HepG2 (cell line): ENCODE measurements around the gene MPZL3. TPM values are rescaled to one million over a fixed set of nuclear protein-coding genes. Genes with fewer than 3 reads are reported as not detected.

Experiments used
- DNMT3B ChIP-seq: conservative IDR thresholded peaks from 2 replicates; pipeline ENCODE4 v1.6.1; 2016; ENCODE audit warnings: missing biosample characterization, control low read depth
- ERF ChIP-seq: IDR thresholded peaks from 2 replicates; pipeline ENCODE4 v1.6.1; 2018; ENCODE audit warnings: missing biosample characterization, missing genetic modification reagents
- HMG20A ChIP-seq: IDR thresholded peaks from 2 replicates; pipeline ENCODE4 v1.6.1; 2016; ENCODE audit warnings: borderline replicate concordance
- HOXD1 ChIP-seq: sonication (generic); formaldehyde crosslinking; IDR thresholded peaks from 2 replicates; pipeline ENCODE4 v1.5.0; 2020; ENCODE audit warnings: missing genetic modification reagents
- MEF2D ChIP-seq: sonication (generic); formaldehyde crosslinking; IDR thresholded peaks from 2 replicates; pipeline ENCODE4 v1.5.1; 2020; ENCODE audit warnings: mild to moderate bottlenecking, missing genetic modification reagents
- MXD1 ChIP-seq: sonication (generic); formaldehyde crosslinking; IDR thresholded peaks from 2 replicates; pipeline ENCODE4 v1.4.0; 2020; ENCODE audit warnings: mild to moderate bottlenecking, missing genetic modification reagents
- NFYB ChIP-seq: sonication (generic); formaldehyde crosslinking; IDR thresholded peaks from 2 replicates; pipeline ENCODE4 v1.4.0; 2020; ENCODE audit warnings: missing genetic modification reagents
- PHB2 ChIP-seq: fragments of 450-650 bp; IDR thresholded peaks from 2 replicates; pipeline ENCODE4 v1.6.1; 2018; ENCODE audit not compliant: partially characterized antibody
- SIX1 ChIP-seq: sonication (generic); formaldehyde crosslinking; IDR thresholded peaks from 2 replicates; pipeline ENCODE4 v1.4.0; 2020; ENCODE audit warnings: missing genetic modification reagents, borderline replicate concordance
- TARDBP ChIP-seq: sonication (generic); formaldehyde crosslinking; IDR thresholded peaks from 2 replicates; pipeline ENCODE4 v1.8.0; 2022; ENCODE audit warnings: mild to moderate bottlenecking, missing genetic modification reagents
- ZBTB39 ChIP-seq: sonication (generic); formaldehyde crosslinking; IDR thresholded peaks from 2 replicates; pipeline ENCODE4 v1.5.0; 2020; ENCODE audit warnings: missing genetic modification reagents
- ZBTB43 ChIP-seq: sonication (generic); formaldehyde crosslinking; conservative IDR thresholded peaks from 2 replicates; pipeline ENCODE4 v1.4.0; 2020; ENCODE audit warnings: missing genetic modification reagents
- ZNF124 ChIP-seq: sonication (generic); formaldehyde crosslinking; IDR thresholded peaks from 2 replicates; pipeline ENCODE4 v1.4.0; 2020; ENCODE audit warnings: missing genetic modification reagents
- ZNF143 ChIP-seq: sonication (generic); formaldehyde crosslinking; IDR thresholded peaks from 2 replicates; pipeline ENCODE4 v1.4.0; 2020; ENCODE audit warnings: missing genetic modification reagents
- ZNF431 ChIP-seq: sonication (generic); formaldehyde crosslinking; IDR thresholded peaks from 2 replicates; pipeline ENCODE4 v1.9.0; 2022; ENCODE audit warnings: missing genetic modification reagents, low read depth, mild to moderate bottlenecking, borderline replicate concordance
- ZNF550 ChIP-seq: sonication (generic); formaldehyde crosslinking; IDR thresholded peaks from 2 replicates; pipeline ENCODE4 v1.4.0; 2020; ENCODE audit warnings: mild to moderate bottlenecking, missing genetic modification reagents, borderline replicate concordance
- ZNF652 ChIP-seq: IDR thresholded peaks from 2 replicates; pipeline ENCODE4 v1.6.1; 2016; ENCODE audit warnings: low read depth, borderline replicate concordance
- ZNF839 ChIP-seq: sonication (generic); formaldehyde crosslinking; IDR thresholded peaks from 2 replicates; pipeline ENCODE4 v1.4.0; 2020; ENCODE audit warnings: missing genetic modification reagents, mild to moderate bottlenecking, borderline replicate concordance
- polyA plus RNA-seq, 8 experiments: library from polyadenylated mRNA; depleted of rRNA in 3 of 8; stranded (reverse) in 7 of 8; unstranded in 1 of 8; fragments of >200 nt; fragmentation: Illumina TruSeq in 4 of 8; extraction: Trizol in 4 of 8; gene quantifications; 2 replicates each; pipeline versions ENCODE4 v1.2.1 to v1.2.3, GENCODE V29; 2011 to 2016; ENCODE audit warnings: low read depth in 4 of 8, missing spikeins in 1 of 8, mixed read lengths in 1 of 8; ENCODE audit not compliant: insufficient read depth in 1 of 8
- total RNA-seq, 5 experiments: library from RNA; depleted of rRNA; stranded (reverse); fragments of >200 nt; fragmentation: Illumina TruSeq; extraction: Trizol; gene quantifications; 2 replicates each; pipeline ENCODE4 v1.2.3, GENCODE V29; 2016; ENCODE audit warnings: low read depth in 1 of 5
- TF ChIP-seq, protein P1 (sequence below): IDR thresholded peaks from 2 replicates; pipeline ENCODE4 v1.6.1; 2016
- TF ChIP-seq, protein P2 (sequence below): sonication (generic); formaldehyde crosslinking; IDR thresholded peaks from 2 replicates; pipeline ENCODE4 v1.4.0; 2020; ENCODE audit warnings: missing genetic modification reagents, borderline replicate concordance
- TF ChIP-seq, protein P3 (sequence below): sonication (generic); formaldehyde crosslinking; IDR thresholded peaks from 2 replicates; pipeline ENCODE4 v1.8.0; 2022; ENCODE audit warnings: missing genetic modification reagents, mild to moderate bottlenecking, borderline replicate concordance

The MPZL3 gene
- total and polyA plus RNA-seq, 2 of the 13 experiments (the other 11 are each of a cell fraction or from before 2014, with no cell fraction given): 5.3 to 9.3 TPM

DNA sequence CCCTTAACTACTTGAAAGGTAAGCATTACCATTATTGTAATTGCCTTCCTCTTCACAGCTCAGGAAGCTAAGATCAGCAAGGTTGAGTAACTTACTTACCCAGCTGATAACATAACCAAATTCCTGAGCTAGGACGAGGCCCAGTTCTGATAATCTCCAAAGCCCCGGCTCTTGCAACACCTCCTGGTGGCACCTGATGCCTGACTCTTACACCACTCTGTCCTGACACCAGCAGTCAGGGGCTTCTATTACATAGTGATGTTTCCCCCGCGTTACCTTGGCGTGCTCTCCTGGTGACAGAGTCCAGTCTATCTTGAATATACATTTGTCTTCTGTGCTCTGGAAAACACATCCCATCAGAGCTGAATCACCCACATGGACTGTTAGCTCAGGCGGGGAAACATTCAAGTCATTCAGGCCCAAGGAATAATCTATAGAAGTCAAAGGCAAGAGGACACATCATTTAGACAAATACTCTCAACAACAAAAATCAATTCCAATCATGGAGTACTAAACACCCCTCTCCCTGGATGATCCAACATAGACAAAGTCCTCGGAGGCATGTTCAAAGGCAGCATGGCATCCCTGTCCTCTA lies 39.9 kb downstream of the MPZL3 start (continued):
- TF ChIP-seq, protein P1, sequence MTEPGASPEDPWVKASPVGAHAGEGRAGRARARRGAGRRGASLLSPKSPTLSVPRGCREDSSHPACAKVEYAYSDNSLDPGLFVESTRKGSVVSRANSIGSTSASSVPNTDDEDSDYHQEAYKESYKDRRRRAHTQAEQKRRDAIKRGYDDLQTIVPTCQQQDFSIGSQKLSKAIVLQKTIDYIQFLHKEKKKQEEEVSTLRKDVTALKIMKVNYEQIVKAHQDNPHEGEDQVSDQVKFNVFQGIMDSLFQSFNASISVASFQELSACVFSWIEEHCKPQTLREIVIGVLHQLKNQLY (CRISPR knock-in tag): peak; percentile 63; the same call in 1 of the 2 replicates
- 0 out of 2 replicates have a peak, but pooled peaks have one; percentile 30 for TF ChIP-seq MEF2D
- TF ChIP-seq ZBTB39 (CRISPR knock-in tag): peak; percentile 96; the same call in 1 of the 2 replicates
- TF ChIP-seq, protein P2, sequence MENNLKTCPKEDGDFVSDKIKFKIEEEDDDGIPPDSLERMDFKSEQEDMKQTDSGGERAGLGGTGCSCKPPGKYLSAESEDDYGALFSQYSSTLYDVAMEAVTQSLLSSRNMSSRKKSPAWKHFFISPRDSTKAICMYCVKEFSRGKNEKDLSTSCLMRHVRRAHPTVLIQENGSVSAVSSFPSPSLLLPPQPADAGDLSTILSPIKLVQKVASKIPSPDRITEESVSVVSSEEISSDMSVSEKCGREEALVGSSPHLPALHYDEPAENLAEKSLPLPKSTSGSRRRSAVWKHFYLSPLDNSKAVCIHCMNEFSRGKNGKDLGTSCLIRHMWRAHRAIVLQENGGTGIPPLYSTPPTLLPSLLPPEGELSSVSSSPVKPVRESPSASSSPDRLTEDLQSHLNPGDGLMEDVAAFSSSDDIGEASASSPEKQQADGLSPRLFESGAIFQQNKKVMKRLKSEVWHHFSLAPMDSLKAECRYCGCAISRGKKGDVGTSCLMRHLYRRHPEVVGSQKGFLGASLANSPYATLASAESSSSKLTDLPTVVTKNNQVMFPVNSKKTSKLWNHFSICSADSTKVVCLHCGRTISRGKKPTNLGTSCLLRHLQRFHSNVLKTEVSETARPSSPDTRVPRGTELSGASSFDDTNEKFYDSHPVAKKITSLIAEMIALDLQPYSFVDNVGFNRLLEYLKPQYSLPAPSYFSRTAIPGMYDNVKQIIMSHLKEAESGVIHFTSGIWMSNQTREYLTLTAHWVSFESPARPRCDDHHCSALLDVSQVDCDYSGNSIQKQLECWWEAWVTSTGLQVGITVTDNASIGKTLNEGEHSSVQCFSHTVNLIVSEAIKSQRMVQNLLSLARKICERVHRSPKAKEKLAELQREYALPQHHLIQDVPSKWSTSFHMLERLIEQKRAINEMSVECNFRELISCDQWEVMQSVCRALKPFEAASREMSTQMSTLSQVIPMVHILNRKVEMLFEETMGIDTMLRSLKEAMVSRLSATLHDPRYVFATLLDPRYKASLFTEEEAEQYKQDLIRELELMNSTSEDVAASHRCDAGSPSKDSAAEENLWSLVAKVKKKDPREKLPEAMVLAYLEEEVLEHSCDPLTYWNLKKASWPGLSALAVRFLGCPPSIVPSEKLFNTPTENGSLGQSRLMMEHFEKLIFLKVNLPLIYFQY: peak; percentile 89
- peak; percentile 87; the same call in 1 of the 2 replicates for TF ChIP-seq SIX1 (CRISPR knock-in tag)
- TF ChIP-seq ZNF550 (CRISPR knock-in tag): no peak
- no peak for TF ChIP-seq ZNF839 (CRISPR knock-in tag)
- peak; percentile 81 for TF ChIP-seq ZBTB43 (CRISPR knock-in tag)
- no peak for TF ChIP-seq ZNF652 (CRISPR knock-in tag)
- TF ChIP-seq PHB2: no peak
- peak; percentile 92 for TF ChIP-seq ERF (CRISPR knock-in tag)
- TF ChIP-seq DNMT3B: 0 out of 2 replicates have a peak, but pooled peaks have one; percentile 4
- TF ChIP-seq ZNF431 (CRISPR knock-in tag): no peak
- peak; percentile 87 for TF ChIP-seq HMG20A (CRISPR knock-in tag)
- TF ChIP-seq, protein P3, sequence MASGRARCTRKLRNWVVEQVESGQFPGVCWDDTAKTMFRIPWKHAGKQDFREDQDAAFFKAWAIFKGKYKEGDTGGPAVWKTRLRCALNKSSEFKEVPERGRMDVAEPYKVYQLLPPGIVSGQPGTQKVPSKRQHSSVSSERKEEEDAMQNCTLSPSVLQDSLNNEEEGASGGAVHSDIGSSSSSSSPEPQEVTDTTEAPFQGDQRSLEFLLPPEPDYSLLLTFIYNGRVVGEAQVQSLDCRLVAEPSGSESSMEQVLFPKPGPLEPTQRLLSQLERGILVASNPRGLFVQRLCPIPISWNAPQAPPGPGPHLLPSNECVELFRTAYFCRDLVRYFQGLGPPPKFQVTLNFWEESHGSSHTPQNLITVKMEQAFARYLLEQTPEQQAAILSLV (CRISPR knock-in tag): no peak
- TF ChIP-seq TARDBP: peak; percentile 93
- TF ChIP-seq HOXD1 (CRISPR knock-in tag): no peak
- TF ChIP-seq MXD1: no peak
- TF ChIP-seq ZNF143 (CRISPR knock-in tag): peak; percentile 64
- peak; percentile 71 for TF ChIP-seq ZNF124 (CRISPR knock-in tag)
- TF ChIP-seq NFYB (CRISPR knock-in tag): no peak; the same call in 1 of the 2 replicates
